Measurements from ENCODE around the gene TAS2R10. TPM values are rescaled to one million over a fixed set of nuclear protein-coding genes. Genes with fewer than 3 reads are reported as not detected.

Gene TAS2R10
- total RNA-seq, 1 donor from 2014 or later, result 2.5 TPM

DNA sequence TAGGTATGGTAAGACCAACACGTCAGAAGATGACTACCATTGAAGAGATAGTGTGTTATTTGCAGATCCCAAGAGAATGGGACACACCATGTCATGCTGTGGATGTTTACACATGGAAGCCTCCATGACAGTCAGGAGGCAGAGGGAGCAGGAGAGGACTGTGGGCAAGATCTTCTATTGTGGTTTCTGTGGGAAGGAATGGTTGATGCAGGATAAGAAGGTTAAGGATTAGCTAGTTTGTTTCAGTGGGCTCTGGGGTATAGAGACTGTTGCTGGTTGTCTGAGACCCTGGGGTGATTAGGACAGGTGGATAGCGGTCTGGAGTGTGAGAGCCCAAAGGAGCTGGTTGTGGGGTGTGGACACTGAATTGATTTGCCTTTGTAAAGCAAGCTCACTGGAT is 47.1 kb downstream of the TAS2R10 start:
- DNase-seq (ENCODE audit: low spot score in 2 of 2, unreplicated experiment in 2 of 2), result no peak
- no peak for TF ChIP-seq CTCF (IDR thresholded peaks at IDR 0.05; ENCODE audit: unreplicated experiment)
- H3K27me3 Mint-ChIP-seq (ENCODE audit: low read depth), result peaks cover 9% of the 10 kb centered on the region
- no peaks in the 10 kb centered on the region for H3K36me3 Mint-ChIP-seq
- no peaks in the 10 kb centered on the region for H3K9me3 Mint-ChIP-seq
- H3K4me3 Mint-ChIP-seq, result no peak overlapping the region
- H3K4me1 Mint-ChIP-seq, result peaks cover 11% of the 10 kb centered on the region
- H3K27ac Mint-ChIP-seq, result no peak overlapping the region

Other genes starting within 250 kb of the TAS2R10 start
- gene MAGOHB, start 212.7 kb downstream of the TAS2R10 start, total RNA-seq, result 35.4 to 38.7 TPM (median 36.8 TPM) in 3 replicates
- gene STYK1, start 152.3 kb downstream of the TAS2R10 start, total RNA-seq, result 0.99 to 1.4 TPM (median 1.0 TPM) in 3 replicates
- 147 to 163 TPM (median 150 TPM) in 3 replicates for gene YBX3, start 103.0 kb downstream of the TAS2R10 start, total RNA-seq
- gene TAS2R7, start 23.7 kb downstream of the TAS2R10 start, total RNA-seq, result 0.20 to 0.40 TPM (median 0.20 TPM) in 3 replicates
- gene TAS2R8, start 19.1 kb downstream of the TAS2R10 start, total RNA-seq, result 0.18 to 0.42 TPM (median 0.29 TPM) in 3 replicates
- gene TAS2R9, start 16.2 kb downstream of the TAS2R10 start, total RNA-seq, result 0.50 to 0.64 TPM (median 0.56 TPM) in 3 replicates
- 5.4 to 7.2 TPM (median 5.4 TPM) in 3 replicates for gene PRR4, start 23.1 kb upstream of the TAS2R10 start, total RNA-seq
- gene PRH1, start 57.9 kb upstream of the TAS2R10 start, total RNA-seq, result 30.3 to 44.9 TPM (median 32.6 TPM) in 3 replicates
- gene TAS2R13, start 83.2 kb upstream of the TAS2R10 start, total RNA-seq, result 3.1 to 3.8 TPM (median 3.5 TPM) in 3 replicates
- gene PRH2, start 102.9 kb upstream of the TAS2R10 start, total RNA-seq, result not detected in 3 replicates
- gene TAS2R14, start 112.9 kb upstream of the TAS2R10 start, total RNA-seq, result 4.5 to 6.7 TPM (median 5.4 TPM) in 3 replicates
- gene TAS2R50, start 160.6 kb upstream of the TAS2R10 start, total RNA-seq, result 3.3 to 3.4 TPM (median 3.3 TPM) in 3 replicates
- 3.8 to 5.0 TPM (median 4.8 TPM) in 3 replicates for gene TAS2R20, start 171.9 kb upstream of the TAS2R10 start, total RNA-seq
- 8.0 to 9.5 TPM (median 8.5 TPM) in 3 replicates for gene TAS2R19, start 196.3 kb upstream of the TAS2R10 start, total RNA-seq
- 9.3 to 9.7 TPM (median 9.5 TPM) in 3 replicates for gene TAS2R31, start 205.0 kb upstream of the TAS2R10 start, total RNA-seq
- 3.8 to 3.9 TPM (median 3.9 TPM) in 3 replicates for gene TAS2R46, start 235.9 kb upstream of the TAS2R10 start, total RNA-seq